Stimulated activated CD8-positive, alpha-beta memory T cell treated with anti-CD3 and anti-CD28 coated beads, Interleukin-7, amount 100 ng/mL, for 1 hour (primary cell): ENCODE measurements around the gene TMEM94.
"Not testable (repeated sequence)": the region's sequence is repeated elsewhere in the genome, so short reads cannot be mapped to it uniquely, and the experiment has no call there.

Source experiments
- DNase-seq, 2 donors: peaks; one replicate each; pipeline ENCODE4 v3.0.0-alpha.2; 2020; ENCODE audit warnings: low read depth in 2 of 2

TMEM94 gene

DNA sequence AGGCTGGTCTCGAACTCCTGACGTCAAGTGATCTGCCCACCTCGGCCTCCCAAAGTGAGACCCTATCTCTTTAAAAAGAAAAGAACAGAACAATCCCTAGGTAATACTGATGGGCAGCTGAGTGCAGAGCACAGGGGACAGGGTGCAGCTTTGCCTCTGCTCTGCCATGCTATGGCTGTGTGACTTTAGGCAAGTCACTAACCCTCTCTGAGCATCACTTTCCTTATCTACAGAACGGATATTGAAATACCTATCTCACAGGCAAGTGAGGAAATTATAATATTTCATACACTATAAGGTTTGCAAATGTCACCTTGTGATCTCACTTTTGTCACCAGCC, 54.8 kb downstream of the TMEM94 start:
- no peak for DNase-seq

DNA sequence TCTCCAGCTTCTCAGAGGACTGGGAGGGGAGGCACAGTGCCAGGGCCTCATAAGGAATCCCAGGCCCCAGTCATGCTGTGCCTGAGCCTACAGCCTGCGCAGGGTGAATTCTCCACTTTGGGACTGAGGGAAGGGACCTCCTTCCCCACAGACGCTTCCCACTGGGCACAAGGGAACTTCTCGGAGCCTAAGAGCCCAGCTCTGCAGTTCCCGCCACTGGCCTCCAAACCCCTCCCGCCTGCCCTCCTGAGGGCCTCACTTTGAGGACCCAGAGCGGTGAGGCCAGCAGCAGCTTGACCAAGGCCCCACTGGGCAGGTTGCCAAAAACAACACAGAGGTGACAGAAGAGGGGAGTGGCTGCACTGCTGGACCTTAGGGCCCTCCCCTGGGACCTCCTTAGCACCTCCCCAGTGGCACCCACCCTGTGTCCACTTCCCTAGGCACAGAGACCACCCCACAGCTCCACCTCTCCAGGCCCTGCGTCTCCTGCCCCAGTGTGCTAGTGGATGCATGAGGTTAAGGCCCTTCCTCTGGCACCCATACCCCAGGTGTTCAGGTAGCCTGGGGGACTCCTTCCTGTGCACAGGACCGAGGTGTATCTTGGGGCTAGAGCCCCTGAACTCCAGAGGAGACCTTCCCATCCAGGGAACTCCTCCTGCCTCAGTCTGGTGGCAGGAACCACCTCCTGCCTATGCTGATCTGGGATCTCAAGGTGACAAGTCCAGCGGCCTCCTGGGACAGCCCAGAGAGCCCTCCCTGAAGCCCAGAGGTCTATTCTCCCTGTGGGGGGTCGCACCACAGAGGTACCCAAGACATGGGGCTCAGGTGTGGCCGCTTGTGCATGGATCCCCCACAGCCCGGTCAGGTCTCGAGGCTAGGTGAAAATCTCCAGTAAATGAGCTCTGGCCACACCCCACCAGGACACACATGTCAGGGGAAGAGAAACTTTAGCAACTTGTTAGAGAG, 55.5 kb downstream of the TMEM94 start:
- no peak for DNase-seq

DNA sequence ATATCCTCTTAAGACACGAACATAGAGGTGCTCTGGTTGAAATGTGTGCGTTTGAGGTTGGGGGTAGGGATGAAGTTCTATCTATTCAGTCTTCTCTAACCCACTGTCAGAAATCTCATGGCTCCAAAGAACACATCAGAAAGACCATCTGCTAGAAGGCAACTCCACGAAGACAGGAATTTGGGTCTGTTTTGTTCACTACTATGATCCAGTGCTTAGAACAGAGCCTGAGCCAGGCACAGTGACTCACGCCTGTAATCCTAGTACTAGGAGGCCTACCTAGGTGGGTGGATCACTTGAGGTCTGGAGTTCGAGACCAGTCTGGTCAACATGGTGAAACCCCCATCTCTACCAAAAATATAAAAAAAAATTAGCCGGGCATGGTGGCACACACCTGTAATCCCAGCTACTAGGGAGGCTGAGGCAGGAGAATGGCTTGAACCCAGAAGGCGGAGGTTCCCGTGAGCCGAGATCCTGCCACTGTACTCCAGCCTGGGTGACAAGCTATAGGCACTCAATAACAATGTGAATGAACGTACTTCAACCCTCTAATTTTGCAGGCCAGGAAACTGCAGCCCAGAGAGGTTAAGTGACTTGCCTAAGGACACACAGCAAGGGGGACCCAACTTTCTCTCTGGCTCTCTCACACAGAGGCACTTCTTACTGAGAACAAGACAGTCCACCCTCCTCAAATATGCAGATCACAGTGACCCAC, 56.6 kb downstream of the TMEM94 start:
- DNase-seq = no peak

DNA sequence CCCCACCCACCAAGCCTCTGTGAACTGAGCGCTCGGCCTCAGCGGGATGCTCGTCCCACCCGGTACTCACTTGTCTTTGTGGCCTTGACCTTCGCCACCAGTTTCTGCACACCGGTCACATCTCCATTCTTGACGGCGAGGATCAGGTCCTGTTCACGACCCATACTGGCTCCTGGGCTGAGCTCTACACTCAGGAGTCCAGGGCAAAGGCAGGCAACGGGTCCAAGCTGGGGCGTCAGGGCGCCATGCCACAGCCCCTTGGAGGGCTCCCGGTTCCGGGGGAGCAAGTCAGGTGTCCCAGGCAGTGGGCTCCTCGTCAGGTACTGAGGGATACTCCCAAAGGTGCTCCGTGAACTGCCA, 57.2 kb downstream of the TMEM94 start:
- DNase-seq = no peak

DNA sequence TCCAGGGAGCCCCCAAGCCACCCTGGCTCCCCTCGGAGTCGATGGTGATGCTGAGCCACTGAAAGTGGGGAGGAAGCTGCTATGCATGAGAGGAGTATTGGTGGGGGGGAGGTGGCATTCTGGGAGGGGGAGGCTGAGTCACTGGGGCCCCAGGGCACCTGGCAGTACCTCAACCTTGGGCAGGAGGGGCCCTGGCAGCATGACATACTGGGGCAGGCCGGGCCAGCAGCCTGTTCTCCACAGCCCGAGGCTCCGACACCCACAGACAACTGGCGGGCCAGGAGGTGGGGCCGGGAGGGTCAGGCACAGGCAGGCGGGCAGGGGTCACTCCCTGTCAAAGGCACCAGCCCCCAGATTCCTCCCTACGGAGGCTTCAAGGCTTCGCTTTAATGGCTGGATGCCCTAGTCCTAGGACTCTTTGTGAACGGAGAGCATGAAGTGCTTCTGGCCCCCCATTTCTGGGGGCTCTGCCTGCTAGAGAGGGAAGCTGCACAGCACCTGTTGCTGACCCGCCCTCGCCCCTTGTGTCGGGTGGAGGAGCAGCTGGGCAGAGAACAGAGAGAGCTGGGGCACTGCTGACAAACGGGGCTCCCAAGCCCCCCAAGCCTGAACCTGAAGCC, 58.0 kb downstream of the TMEM94 start:
- DNase-seq = no peak

DNA sequence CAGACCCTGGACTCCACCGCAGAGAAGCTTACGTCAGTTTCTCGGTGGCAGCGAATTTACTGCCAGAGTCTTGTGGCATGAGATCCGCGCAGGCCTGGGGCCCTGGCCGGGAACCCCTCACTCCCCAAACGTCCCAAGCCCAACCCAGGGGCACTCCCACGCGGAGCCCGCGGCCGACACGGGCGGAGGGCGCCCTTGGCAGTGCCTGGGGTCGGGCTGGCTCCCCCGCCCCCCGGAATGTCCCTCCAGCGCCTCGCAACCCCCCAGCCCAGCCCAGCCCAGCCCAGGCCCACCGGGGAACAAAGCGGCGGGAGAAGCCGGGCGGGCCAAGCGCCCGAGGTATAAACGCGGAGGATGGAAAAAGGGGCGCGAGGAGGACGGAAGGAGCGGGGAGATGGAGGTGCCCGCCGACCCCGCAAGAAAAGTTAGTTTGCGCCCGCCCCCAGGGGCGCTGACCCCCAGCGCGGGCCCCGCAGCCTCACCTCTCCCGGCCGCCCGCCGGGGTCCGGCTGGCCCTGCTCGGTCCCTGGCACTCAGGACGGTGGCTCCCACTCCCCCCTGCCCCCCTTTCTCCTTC, 58.6 kb downstream of the TMEM94 start:
- no peak for DNase-seq

DNA sequence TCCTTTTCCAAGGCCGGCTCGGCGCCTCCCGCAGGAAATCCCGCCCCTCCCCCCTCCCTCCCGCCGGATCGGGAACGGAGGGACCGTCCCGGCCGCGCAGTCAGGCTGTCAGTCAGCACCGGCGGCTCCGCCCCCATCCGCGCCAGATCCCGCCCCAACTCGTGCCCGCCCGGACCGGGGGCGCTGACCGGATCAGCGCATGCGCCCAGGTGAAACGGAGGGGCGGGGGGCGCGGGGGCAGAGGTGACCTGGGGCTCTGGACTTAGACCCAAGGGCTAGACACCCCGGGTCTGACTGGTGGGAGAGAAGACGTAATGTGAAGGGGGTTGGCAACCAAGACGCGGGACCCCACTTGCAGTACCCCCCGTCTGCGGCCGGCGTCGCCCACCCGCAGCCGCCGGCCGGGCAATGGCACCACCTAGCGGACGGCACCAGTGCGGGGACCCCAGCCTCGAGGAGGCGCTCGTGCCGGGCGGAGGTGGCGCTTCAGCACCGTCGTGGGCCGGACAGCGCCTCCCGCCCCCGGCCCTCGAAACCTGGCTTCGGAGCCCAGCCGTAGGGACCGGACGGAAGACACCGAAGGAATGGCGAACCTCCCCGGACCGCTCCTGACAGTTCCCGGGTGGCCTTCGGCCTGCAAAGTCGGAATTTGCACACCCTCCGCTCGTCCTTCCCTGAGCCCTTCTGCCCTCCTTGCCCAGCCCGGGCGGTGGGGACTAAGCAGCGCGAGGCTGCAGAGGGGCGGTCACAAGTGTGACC, 59.2 kb downstream of the TMEM94 start, which contains the start of gene CASKIN2:
CASKIN2 (minus strand) TSS at position 42 of the 759 bp plus-strand sequence. CDS start 1,733 bp downstream, outside the sequence.
- DNase-seq = peak; percentile 51

DNA sequence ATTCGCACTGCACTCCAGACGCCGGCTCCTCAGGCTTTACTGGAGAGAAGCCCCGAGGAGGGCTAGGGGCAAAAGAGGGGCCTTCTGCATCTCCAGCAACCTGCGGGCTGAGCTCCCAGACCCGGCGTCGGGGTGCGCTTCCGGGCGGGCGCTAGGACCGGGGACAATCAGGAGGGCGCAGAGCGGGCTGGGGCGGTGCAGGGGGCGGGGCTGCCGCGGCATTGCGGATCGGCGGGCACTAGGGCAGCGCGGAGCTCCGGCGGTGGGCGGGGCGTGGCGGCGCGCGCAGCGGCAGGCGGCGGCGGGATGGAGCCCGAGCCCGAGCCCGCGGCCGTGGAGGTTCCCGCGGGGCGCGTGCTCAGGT, 59.8 kb downstream of the TMEM94 start, which contains the start of gene TSEN54:
TSEN54 (plus strand) TSS at position 274 of the 364 bp plus-strand sequence; CDS start at position 307, 33 bp downstream.
- DNase-seq = peak; percentile 91

DNA sequence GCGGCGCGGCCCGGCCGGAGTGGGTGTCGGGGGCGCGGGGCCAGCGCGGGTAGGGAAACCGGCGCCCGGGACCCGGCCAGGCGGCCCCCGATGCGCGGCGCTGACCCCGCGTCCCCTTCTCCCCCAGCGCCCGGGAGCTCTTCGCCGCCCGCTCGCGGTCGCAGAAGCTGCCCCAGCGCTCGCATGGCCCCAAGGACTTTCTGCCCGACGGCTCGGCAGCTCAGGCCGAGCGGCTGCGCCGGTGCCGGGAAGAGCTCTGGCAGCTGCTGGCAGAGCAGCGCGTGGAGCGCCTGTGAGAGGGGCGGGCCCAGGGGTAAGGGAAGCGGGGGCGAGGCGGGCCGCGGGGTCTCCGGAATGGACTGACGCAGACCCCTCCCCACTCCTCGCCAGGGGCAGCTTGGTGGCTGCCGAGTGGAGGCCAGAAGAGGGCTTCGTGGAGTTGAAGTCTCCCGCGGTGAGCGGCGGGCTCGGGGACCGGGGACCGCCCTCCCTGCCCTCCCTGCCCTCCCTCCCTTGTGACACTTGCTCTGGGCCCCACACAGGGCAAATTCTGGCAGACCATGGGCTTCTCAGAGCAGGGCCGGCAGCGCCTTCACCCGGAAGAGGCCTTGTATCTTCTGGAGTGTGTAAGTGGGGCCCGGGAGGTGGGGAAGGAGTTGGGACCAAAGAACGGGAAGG, 60.3 kb downstream of the TMEM94 start:
- DNase-seq = no peak

DNA sequence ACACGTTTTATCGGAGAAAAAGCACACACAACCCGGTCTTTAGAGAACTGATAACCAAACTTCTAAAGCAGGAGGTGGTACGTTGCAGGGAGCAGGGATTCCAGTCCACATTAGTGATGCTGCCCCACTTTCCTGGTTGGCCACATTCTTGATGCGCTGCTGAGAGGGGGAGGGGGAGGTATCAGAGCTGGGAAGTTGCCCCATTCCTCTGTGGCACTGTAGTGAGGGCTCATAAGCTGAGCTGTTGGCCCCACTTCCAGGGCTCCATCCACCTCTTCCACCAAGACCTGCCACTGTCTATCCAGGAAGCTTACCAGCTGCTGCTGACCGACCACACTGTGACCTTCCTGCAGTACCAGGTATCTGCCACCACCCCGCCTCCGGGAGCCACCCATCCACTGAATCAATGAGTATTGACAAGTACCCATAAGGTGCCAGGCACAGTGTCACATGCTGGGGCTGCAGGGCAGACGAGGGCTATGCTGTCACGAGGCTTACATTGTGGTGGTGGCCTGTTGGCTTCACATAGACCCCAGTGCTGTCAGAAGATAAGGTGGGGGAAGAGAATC, 60.9 kb downstream of the TMEM94 start:
- DNase-seq = no peak

DNA sequence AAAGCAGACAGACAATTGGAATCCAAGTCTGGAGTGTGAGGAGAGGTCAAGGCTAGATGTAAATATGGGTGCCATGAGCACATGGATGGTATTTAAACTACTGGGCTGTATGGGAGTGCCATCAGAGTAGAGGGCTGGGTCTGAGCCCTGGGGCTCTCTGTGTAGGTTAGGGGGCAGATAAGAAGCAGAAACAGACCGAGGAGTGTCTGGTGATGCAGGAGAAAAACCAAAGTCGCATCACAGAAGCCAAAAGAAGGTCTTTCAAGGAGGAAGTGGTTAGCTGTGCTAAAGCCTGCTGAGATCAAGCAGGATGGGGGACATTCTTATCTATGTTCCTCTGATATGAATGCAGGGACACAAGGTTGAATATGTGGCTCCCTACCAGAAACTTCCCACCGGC, 61.8 kb downstream of the TMEM94 start:
- DNase-seq = no peak

DNA sequence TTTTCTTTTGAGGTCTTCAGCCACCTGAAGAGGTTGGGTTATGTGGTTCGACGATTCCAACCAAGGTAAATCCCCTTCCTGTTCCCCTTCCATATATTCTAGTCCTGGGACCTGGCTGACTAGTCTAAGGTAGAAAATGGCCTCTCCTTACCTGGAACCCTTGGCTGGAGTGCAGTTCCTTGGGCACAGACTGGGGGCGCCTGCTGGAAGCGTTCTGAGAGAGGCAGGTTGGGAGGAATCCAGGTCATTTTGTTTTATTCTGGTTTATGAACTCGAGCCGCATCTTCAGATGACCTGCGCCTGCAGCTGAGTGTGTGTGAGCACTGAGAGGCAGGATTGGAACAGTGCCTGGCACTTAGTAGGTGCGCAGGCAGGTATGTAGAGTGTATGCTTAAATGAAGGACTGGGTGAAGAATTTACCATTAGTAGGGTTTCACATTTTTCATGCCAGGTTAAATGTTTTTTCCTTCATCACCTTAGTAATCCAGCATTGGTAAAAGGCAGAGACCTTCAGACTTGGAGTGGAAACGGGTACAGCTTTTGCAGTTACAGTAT, 62.6 kb downstream of the TMEM94 start:
- DNase-seq = no peak

DNA sequence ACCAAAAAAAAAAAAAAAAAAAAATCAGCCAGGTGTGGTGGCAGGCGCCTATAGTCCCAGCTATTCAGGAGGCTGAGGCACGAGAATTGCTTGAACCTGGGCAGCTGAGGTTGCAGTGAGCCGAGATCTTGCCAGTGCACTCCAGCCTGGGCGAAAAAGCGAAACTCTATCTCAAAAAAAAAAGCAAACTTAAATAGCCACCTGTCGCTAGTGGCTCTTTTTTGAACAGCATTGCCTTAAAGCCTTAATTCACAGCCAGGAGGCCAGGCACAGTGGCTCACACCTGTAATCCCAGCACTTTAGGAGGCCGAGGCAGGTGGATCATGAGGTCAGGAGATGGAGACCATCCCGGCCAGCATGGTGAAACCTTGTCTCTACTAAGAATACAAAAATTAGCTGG, 64.0 kb downstream of the TMEM94 start:
- DNase-seq = not testable (repeated sequence)

DNA sequence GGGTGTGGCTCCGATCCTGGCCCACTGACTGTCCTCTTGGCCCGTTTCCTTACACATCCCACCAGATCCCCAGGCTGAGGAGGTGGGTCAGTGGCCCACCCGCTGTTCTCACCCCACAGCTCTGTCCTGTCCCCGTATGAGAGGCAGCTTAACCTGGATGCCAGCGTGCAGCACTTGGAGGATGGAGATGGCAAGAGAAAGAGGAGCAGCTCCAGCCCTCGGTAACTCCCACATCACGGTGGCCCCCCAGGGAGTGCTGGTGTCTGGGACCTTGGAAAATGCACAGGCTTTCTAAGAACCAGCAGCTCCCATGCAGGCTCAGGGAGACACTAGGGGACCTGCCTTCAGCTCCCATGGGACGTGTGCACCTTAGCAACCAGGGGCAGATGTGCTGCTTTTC, 64.9 kb downstream of the TMEM94 start:
- DNase-seq = no peak

DNA sequence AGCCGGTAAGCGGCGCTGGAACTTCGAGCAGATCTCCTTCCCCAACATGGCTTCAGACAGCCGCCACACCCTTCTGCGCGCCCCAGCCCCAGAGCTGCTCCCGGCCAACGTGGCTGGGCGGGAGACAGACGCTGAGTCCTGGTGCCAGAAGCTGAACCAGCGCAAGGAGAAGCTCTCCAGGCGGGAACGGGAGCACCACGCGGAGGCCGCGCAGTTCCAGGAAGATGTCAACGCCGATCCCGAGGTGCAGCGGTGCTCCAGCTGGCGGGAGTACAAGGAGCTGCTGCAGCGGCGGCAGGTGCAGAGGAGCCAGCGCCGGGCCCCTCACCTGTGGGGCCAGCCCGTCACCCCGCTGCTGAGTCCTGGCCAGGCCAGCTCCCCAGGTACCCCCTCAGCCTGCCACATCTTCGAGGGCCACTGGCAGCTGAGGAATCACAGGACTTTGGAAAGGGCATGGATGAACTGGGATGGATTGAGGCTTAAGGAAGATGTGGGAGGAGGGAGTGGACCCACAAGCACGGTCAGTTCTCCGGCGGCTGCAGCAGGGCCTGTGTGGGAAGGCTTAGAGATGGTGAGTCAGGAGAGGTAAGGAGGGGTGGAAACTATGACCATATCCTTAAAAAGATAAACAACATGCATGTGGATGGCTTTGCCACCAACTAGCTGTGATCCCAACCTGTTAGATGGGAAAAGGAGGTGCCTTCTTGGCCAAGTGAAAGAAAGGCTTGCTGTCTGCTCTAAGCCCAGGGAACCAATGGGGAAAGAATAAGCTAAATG, 65.7 kb downstream of the TMEM94 start:
- DNase-seq = no peak

DNA sequence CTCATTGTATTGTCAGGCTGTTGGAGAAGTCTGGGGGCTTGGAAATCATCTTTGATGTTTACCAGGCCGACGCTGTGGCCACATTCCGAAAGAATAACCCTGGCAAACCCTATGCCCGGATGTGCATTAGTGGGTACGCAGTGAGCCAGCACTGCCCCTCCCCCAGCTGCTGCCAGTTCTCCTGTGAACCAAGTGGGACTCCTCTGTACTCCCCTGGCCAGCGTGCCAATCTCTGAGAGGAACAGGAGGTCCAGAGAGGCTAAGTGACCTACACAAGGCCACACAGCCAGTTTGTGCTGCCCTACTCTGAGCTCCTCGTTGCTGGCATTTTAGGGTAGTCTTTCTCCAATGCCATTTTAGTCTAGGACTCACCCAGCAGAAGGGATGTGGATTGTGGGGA, 67.2 kb downstream of the TMEM94 start:
- no peak for DNase-seq

DNA sequence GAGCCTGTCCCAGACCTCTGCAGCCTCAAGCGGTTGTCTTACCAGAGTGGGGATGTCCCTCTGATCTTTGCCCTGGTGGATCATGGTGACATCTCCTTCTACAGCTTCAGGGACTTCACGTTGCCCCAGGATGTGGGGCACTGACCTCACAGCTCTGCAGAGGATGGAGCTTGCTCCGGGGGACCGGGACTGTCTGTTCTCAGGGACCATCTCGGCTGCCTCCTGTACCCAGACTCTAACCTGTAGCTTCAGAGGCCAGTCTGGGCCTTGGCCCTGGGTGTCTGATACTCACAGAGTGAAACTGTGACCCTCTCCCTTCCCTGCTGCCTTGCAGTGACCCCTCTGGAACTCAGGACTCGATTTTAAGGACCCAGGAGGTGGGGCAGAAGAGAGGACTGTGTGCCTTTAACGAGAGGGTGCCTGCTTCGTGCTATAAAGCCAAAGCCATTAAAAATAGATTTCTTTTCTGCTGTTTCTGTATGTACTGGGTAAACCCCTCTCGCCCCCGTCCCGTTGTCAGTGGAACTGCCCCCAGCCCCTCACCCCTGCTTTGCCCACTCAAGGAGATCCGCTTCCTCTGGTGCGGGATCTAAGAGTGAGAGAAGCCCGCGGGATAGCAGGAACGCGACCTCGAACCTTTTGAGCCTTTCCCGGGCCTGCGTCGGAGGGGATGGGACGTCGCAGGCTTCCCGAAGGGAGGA, 68.0 kb downstream of the TMEM94 start:
- no peak for DNase-seq

DNA sequence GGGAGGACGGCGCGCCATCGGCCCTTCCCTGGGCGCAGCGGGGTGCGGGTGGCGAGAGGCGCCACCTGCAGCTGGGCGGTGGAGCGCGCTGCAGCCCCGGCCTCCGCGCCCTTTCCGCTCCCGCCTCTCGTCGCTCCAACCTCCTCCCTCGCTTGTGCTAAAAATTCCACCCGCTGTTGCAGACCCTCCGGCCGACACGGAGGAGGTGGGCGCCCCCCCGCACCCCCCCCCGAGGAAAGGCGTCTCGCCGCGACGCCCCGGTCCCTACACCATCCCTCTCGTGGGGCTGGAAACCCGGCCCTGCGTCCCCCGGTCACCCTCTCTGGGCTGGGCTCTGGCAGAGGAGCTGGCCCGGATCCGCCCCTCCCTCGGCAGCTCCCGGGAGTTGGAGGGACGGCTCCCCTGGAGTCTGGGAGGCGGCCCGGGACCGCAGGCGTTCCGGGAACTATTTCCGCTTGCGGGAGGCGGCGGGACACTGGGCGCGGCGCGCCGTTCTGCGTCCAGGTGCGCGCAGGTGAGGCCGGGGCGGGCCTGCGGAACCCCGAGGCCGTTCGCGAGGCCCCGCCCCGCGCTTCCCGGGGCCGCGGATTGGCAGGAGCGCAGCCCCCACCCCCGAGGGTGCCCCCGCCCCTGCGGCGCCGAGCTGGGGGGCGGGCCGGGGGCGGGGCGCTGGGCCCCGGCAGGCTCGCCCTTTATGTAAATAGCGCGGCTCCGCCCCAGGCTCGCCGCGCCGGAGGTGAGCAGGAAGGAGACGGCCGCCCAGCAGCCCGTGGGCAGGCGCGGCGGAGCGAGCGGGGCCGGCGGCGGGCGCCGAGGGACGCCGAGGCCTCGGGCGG, 68.8 kb downstream of the TMEM94 start, which contains the start of gene LLGL2:
LLGL2 (plus strand) TSS at position 728 of the 836 bp plus-strand sequence. CDS start 17,730 bp downstream, outside the sequence.
- DNase-seq = peak; percentile 59 to 63
